22Rv1 (cell line): Measurements from ENCODE around the gene IFT52.

ENCODE experiments used
- ZFX ChIP-seq: fragments of 450-650 bp; IDR thresholded peaks from 2 replicates; pipeline ENCODE4 v1.6.1; 2017; ENCODE audit warnings: antibody characterized with exemption, borderline replicate concordance
- TF ChIP-seq, protein P1 (sequence below): fragments of 450-650 bp; IDR thresholded peaks from 2 replicates; pipeline ENCODE4 v1.5.1; 2017; ENCODE audit warnings: mild to moderate bottlenecking

DNA sequence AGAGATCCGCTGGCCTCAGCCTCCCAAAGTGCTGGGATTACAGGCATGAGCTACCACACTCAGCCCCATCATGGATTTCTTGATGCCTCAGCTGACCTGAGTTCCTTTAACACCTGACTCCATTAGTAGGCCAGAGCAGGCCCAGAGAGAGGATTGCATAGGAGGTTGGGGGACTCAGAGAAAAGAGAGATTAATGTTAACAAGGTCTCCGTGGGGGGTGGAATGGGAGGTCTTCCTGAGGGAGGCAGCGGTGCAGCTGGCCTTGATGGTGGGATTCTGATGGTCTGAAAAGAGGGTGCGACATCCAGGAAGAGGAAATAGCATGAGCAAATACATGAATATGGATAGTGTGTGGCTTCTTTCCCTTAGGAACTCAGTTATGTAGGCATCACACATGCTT lies 22.0 kb upstream of the IFT52 start:
- TF ChIP-seq, protein P1, sequence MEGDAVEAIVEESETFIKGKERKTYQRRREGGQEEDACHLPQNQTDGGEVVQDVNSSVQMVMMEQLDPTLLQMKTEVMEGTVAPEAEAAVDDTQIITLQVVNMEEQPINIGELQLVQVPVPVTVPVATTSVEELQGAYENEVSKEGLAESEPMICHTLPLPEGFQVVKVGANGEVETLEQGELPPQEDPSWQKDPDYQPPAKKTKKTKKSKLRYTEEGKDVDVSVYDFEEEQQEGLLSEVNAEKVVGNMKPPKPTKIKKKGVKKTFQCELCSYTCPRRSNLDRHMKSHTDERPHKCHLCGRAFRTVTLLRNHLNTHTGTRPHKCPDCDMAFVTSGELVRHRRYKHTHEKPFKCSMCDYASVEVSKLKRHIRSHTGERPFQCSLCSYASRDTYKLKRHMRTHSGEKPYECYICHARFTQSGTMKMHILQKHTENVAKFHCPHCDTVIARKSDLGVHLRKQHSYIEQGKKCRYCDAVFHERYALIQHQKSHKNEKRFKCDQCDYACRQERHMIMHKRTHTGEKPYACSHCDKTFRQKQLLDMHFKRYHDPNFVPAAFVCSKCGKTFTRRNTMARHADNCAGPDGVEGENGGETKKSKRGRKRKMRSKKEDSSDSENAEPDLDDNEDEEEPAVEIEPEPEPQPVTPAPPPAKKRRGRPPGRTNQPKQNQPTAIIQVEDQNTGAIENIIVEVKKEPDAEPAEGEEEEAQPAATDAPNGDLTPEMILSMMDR: no peak
- no peak for TF ChIP-seq ZFX
